Choroid plexus epithelial cell (primary cell): ENCODE measurements around the gene CRYBG2.
"Not testable (repeated sequence)": the region's sequence is repeated elsewhere in the genome, so short reads cannot be mapped to it uniquely, and the experiment has no call there.

Experiments
- DNase-seq: peaks from one replicate; pipeline ENCODE4 v3.0.0-alpha.2; 2010; ENCODE audit warnings: low read depth
- H3K4me3 ChIP-seq: 2 replicates; pipeline ENCODE4 v1.5.1; 2011; ENCODE audit warnings: low read depth, mild to moderate bottlenecking, control low read depth, low read length, moderate library complexity
- CTCF ChIP-seq: conservative IDR thresholded peaks from 2 replicates; pipeline ENCODE4 v1.5.1; 2011; ENCODE audit warnings: low read depth, mild to moderate bottlenecking, control low read depth, inconsistent platforms, low read length, moderate library complexity

CRYBG2 gene

GRCh38 chr1:26376050-26376449 is 22.1 kb upstream of the CRYBG2 start:
- DNase-seq = no peak
- TF ChIP-seq CTCF = no peak
- no peak overlapping the region for H3K4me3 ChIP-seq

- TF ChIP-seq CTCF = no peak
- H3K4me3 ChIP-seq = no peak overlapping the region
- peak; percentile 30 for DNase-seq
These were observed 21.2 kb upstream of the CRYBG2 start for GRCh38 chr1:26375081-26375480.

GRCh38 chr1:26374361-26374760 is 20.4 kb upstream of the CRYBG2 start:
- not testable (repeated sequence) for H3K4me3 ChIP-seq, DNase-seq

- H3K4me3 ChIP-seq = no peak overlapping the region
- TF ChIP-seq CTCF = no peak
- DNase-seq = no peak
These were observed 19.9 kb upstream of the CRYBG2 start for GRCh38 chr1:26373789-26374188.

GRCh38 chr1:26373281-26373680 is 19.4 kb upstream of the CRYBG2 start:
- no peak overlapping the region for H3K4me3 ChIP-seq
- no peak for DNase-seq
- no peak for TF ChIP-seq CTCF

GRCh38 chr1:26372611-26373010 is 18.7 kb upstream of the CRYBG2 start, which contains the start of gene ZNF683:
ZNF683 (minus strand) TSS chr1:26372750; CDS start chr1:26368571, 4,179 bp downstream.
- DNase-seq, H3K4me3 ChIP-seq: not testable (repeated sequence)

GRCh38 chr1:26372039-26372438 is 18.1 kb upstream of the CRYBG2 start:
- H3K4me3 ChIP-seq = no peak overlapping the region
- DNase-seq = no peak
- no peak for TF ChIP-seq CTCF

GRCh38 chr1:26370591-26371382 is 16.9 kb upstream of the CRYBG2 start:
- no peak for DNase-seq
- no peak for TF ChIP-seq CTCF
- H3K4me3 ChIP-seq = no peak overlapping the region
